GM12878 (cell line): ENCODE results near the gene IFITM5. TPM values are rescaled to one million over a fixed set of nuclear protein-coding genes. Genes with fewer than 3 reads are reported as not detected.

Source experiments
- ATAC-seq: fragments of 200-7000 bp; cut with Tn5 transposase; 3 replicates; pipeline ENCODE4 v1.9.1; 2020; ENCODE audit warnings: mild to moderate bottlenecking, moderate library complexity
- BruUV-seq: library from RNA; stranded (reverse); fragments of 400-500 nt; replicated peaks from 2 replicates; lab custom pipeline; 2021; lab: Mats Ljungman, UMichigan
- CTCF ChIA-PET: fragments of 300-600 bp; sonication (Branson Sonifier 250); formaldehyde crosslinking; extraction: SDS; loops from one replicate; lab custom pipeline; 2021; ENCODE audit warnings: inconsistent platforms; lab: Yijun Ruan, JAX
- POLR2A ChIA-PET: fragments of 350-600 bp; formaldehyde crosslinking; extraction: SDS; loops from one replicate; lab custom pipeline; 2021; ENCODE audit warnings: inconsistent platforms; lab: Charles Lee
- RAD21 ChIA-PET: fragments of 300-600 bp; sonication (Branson Sonifier 250); formaldehyde crosslinking; loops from one replicate; lab custom pipeline; 2023; ENCODE audit warnings: antibody characterized with exemption; ENCODE audit not compliant: unreplicated experiment; lab: Charles Lee
- SMC1A ChIA-PET: fragments of 300-600 bp; sonication (Branson Sonifier 250); formaldehyde crosslinking; loops from one replicate; lab custom pipeline; 2023; ENCODE audit not compliant: unreplicated experiment, uncharacterized antibody; lab: Charles Lee
- DNase-seq: peaks from one replicate; pipeline ENCODE4 v3.0.0-alpha.2; 2011; ENCODE audit warnings: low read depth, low spot score
- FAIRE-seq: peaks from 3 replicates; lab custom pipeline; 2011; peaks lifted over from hg19 to GRCh38; lab: Jason Lieb, UNC
- H2AFZ ChIP-seq: 2 replicates; pipeline ENCODE4 v1.6.0; 2011; ENCODE audit warnings: low read depth, low read length, control low read depth; ENCODE audit not compliant: control insufficient read depth
- H3K27ac ChIP-seq: 2 replicates; pipeline ENCODE4 v1.5.1; 2011; ENCODE audit warnings: control low read depth; ENCODE audit not compliant: control insufficient read depth, insufficient read depth
- H3K27me3 ChIP-seq, 2 experiments: replicated peaks in 1 of 2; 2 replicates each; pipeline versions ENCODE4 v1.6.0 to v1.6.1; 2011; ENCODE audit warnings: low read length in 1 of 2; ENCODE audit not compliant: control insufficient read depth in 2 of 2, insufficient read depth in 2 of 2
- H3K36me3 ChIP-seq, 2 experiments: 2 replicates each; pipeline ENCODE4 v1.5.1; 2011; ENCODE audit warnings: low read length in 1 of 2; ENCODE audit not compliant: control insufficient read depth in 2 of 2, insufficient read depth in 2 of 2
- H3K4me1 ChIP-seq: 2 replicates; pipeline ENCODE4 v1.6.1; 2011; ENCODE audit warnings: mild to moderate bottlenecking, low read length, moderate library complexity, mixed read lengths; ENCODE audit not compliant: control insufficient read depth, insufficient read depth
- H3K4me2 ChIP-seq: 2 replicates; pipeline ENCODE4 v1.6.0; 2011; ENCODE audit warnings: control low read depth; ENCODE audit not compliant: control insufficient read depth, insufficient read depth
- H3K4me3 ChIP-seq: fragments of 200-600 bp; sonication (generic); 2 replicates; pipeline ENCODE4 v1.5.1; 2016
- H3K79me2 ChIP-seq: 2 replicates; pipeline ENCODE4 v1.6.0; 2011; ENCODE audit warnings: low read length; ENCODE audit not compliant: control insufficient read depth, insufficient read depth
- H3K9ac ChIP-seq: 2 replicates; pipeline ENCODE4 v1.8.0; 2011; ENCODE audit warnings: low read length, control low read depth, mixed read lengths; ENCODE audit not compliant: control insufficient read depth, insufficient read depth
- H3K9me3 ChIP-seq: replicated peaks from 3 replicates; pipeline ENCODE4 v1.5.1; 2011; ENCODE audit warnings: mild to moderate bottlenecking, low read length; ENCODE audit not compliant: control insufficient read depth, insufficient read depth
- H4K20me1 ChIP-seq: 2 replicates; pipeline ENCODE4 v1.6.0; 2011; ENCODE audit not compliant: control insufficient read depth, insufficient read depth
- BHLHE40 ChIP-seq, 2 experiments: fragments of 450-650 bp in 1 of 2; IDR thresholded peaks; 2 replicates each; pipeline ENCODE4 v1.6.1; 2011 to 2017; ENCODE audit warnings: low read depth in 2 of 2, borderline replicate concordance in 1 of 2, improper control_type of control experiment in 1 of 2, low read length in 1 of 2, mild to moderate bottlenecking in 1 of 2
- BMI1 ChIP-seq: fragments of 450-650 bp; IDR thresholded peaks from 2 replicates; pipeline ENCODE4 v1.6.1; 2016; ENCODE audit warnings: mild to moderate bottlenecking, moderate library complexity, borderline replicate concordance
- CREB1 ChIP-seq: IDR thresholded peaks from 2 replicates; pipeline ENCODE4 v1.6.1; 2012; ENCODE audit warnings: low read depth, mild to moderate bottlenecking, inconsistent platforms
- FOXM1 ChIP-seq: IDR thresholded peaks from 2 replicates; pipeline ENCODE4 v1.6.1; 2012; ENCODE audit warnings: low read depth, mild to moderate bottlenecking, inconsistent platforms, low read length, moderate library complexity
- MEF2B ChIP-seq: fragments of 450-650 bp; IDR thresholded peaks from 2 replicates; pipeline ENCODE4 v1.6.1; 2018; ENCODE audit warnings: mild to moderate bottlenecking, moderate library complexity; ENCODE audit not compliant: partially characterized antibody, poor library complexity, severe bottlenecking
- MXI1 ChIP-seq: fragments of 150-350 bp; IDR thresholded peaks from 2 replicates; pipeline ENCODE4 v1.6.1; 2011; ENCODE audit warnings: low read depth, mild to moderate bottlenecking, inconsistent platforms, low read length, improper control_type of control experiment
- NRF1 ChIP-seq: conservative IDR thresholded peaks from 2 replicates; pipeline ENCODE4 v1.6.1; 2011; ENCODE audit warnings: mild to moderate bottlenecking, low read depth, low read length, improper control_type of control experiment
- PML ChIP-seq: IDR thresholded peaks from 2 replicates; pipeline ENCODE4 v1.6.1; 2012; ENCODE audit warnings: low read length, inconsistent platforms
- POLR2A ChIP-seq: IDR thresholded peaks from 2 replicates; pipeline ENCODE4 v1.6.1; 2011; ENCODE audit warnings: low read depth, mild to moderate bottlenecking, low read length
- RAD21 ChIP-seq: IDR thresholded peaks from 2 replicates; pipeline ENCODE4 v1.6.1; 2011; ENCODE audit warnings: mild to moderate bottlenecking, low read depth, low read length, moderate library complexity; ENCODE audit not compliant: insufficient read depth
- RB1 ChIP-seq: fragments of 450-650 bp; formaldehyde crosslinking; IDR thresholded peaks from 2 replicates; pipeline ENCODE4 v1.6.1; 2017; ENCODE audit warnings: mild to moderate bottlenecking, borderline replicate concordance
- TCF12 ChIP-seq: IDR thresholded peaks from 2 replicates; pipeline ENCODE4 v1.6.1; 2011; ENCODE audit warnings: low read depth, mild to moderate bottlenecking, low read length
- TCF3 ChIP-seq: IDR thresholded peaks from 2 replicates; pipeline ENCODE4 v1.6.1; 2012; ENCODE audit warnings: low read depth, mild to moderate bottlenecking, low read length, borderline replicate concordance; ENCODE audit not compliant: insufficient read depth
- ZNF24 ChIP-seq: fragments of 450-650 bp; IDR thresholded peaks from 2 replicates; pipeline ENCODE4 v1.6.1; 2017; ENCODE audit warnings: antibody characterized with exemption, mild to moderate bottlenecking
- WGBS: methylation state at CpG from one replicate; pipeline ENCODE4 v1.1.6; 2016; ENCODE audit warnings: low lambda C conversion rate; ENCODE audit not compliant: insufficient replicate concordance, insufficient coverage; ENCODE audit errors: missing lambda C conversion rate; 5-methylcytosine and 5-hydroxymethylcytosine counted together
- in situ Hi-C: fragments of 300-500 bp; cut with MboI; formaldehyde crosslinking; loops from 9 replicates; pipeline ENCODE4 v1.14.3; 2018; ENCODE audit warnings: mixed read lengths
- intact Hi-C: fragments of 100-400 bp; cut with micrococcal nuclease; formaldehyde crosslinking; loops from one replicate; pipeline ENCODE4 v1.14.2; 2022; ENCODE audit not compliant: unreplicated experiment
- polyA plus RNA-seq, 11 experiments: library from polyadenylated mRNA; depleted of rRNA in 4 of 11; unstranded in 6 of 11; stranded (reverse) in 5 of 11; fragments of >200 nt; fragmentation: Nextera tagmentation in 4 of 11; fragmentation: Illumina TruSeq in 1 of 11; extraction: Ambion mirVana in 4 of 11; extraction: Trizol in 1 of 11; gene quantifications; 1 replicate in 1 of 11; 2 replicates in 10 of 11; pipeline versions ENCODE4 v1.2.1 to v1.2.3, GENCODE V29; 2011 to 2016; ENCODE audit warnings: inconsistent platforms in 2 of 11, missing spikeins in 2 of 11, low read depth in 1 of 11
- total RNA-seq, 4 experiments: library from RNA; depleted of rRNA in 3 of 4; stranded (reverse); fragments of >200 nt in 3 of 4; fragmentation: Illumina TruSeq in 1 of 4; extraction: Trizol in 1 of 4; gene quantifications; 2 replicates each; pipeline versions ENCODE4 v1.2.1 to v1.2.3, GENCODE V29; 2013 to 2021
- TF ChIP-seq, protein P1 (sequence below): fragments of 450-650 bp; IDR thresholded peaks from 2 replicates; pipeline ENCODE4 v1.6.1; 2017; ENCODE audit warnings: mild to moderate bottlenecking, moderate library complexity
- TF ChIP-seq, protein P2 (sequence below): IDR thresholded peaks from 2 replicates; pipeline ENCODE4 v1.6.1; 2011; ENCODE audit warnings: borderline replicate concordance, low read depth, mild to moderate bottlenecking, moderate library complexity, mixed read lengths, low read length; ENCODE audit not compliant: insufficient read depth; ENCODE audit errors: extremely low read length

The IFITM5 gene
- total and polyA plus RNA-seq, 10 of the 15 experiments (the other 5 are each of a cell fraction or from before 2014, with no cell fraction given) = not detected

GRCh38 chr11:296171-297050 is 2.9 kb downstream of the IFITM5 start:
- H4K20me1 ChIP-seq = no peaks in the 10 kb centered on the region
- H3K36me3 ChIP-seq = no peaks in the 10 kb centered on the region
- BruUV-seq = no TSS peak
- H3K79me2 ChIP-seq = no peaks in the 10 kb centered on the region
- FAIRE-seq (no peak), DNase-seq (no peak), ATAC-seq (no peak)
- H2AFZ ChIP-seq = no peak overlapping the region
- no peak overlapping the region for H3K9ac ChIP-seq
- SMC1A ChIA-PET = interaction anchor here (1.5 kb wide), 1 partner anchor 30 kb away, joined by 3 read pairs; no protein-coding TSS in a partner anchor
- intact Hi-C loops = no loop called here
- CTCF ChIA-PET = no interaction called here
- in situ Hi-C loops = no loop called here
- no peak overlapping the region for H3K4me2 ChIP-seq
- POLR2A ChIA-PET = no interaction called here
- H3K4me1 ChIP-seq = no peaks in the 10 kb centered on the region
- H3K27ac ChIP-seq = no peak overlapping the region
- no peak overlapping the region for H3K4me3 ChIP-seq
- RAD21 ChIA-PET = no interaction called here
- no peaks in the 10 kb centered on the region for H3K9me3 ChIP-seq
- H3K27me3 ChIP-seq = no peaks in the 10 kb centered on the region; a peak in 1 of 4 replicates
- peak; percentile 10 for TF ChIP-seq POLR2A
- peak in 1 of 2 experiments; percentile 26; a peak in 1 of 4 replicates for TF ChIP-seq BHLHE40 (IDR thresholded peaks at IDR 0.05; ENCODE audit: borderline replicate concordance in 1 of 2, low read depth in 2 of 2, low read length in 1 of 2)
- TF ChIP-seq, protein P1, sequence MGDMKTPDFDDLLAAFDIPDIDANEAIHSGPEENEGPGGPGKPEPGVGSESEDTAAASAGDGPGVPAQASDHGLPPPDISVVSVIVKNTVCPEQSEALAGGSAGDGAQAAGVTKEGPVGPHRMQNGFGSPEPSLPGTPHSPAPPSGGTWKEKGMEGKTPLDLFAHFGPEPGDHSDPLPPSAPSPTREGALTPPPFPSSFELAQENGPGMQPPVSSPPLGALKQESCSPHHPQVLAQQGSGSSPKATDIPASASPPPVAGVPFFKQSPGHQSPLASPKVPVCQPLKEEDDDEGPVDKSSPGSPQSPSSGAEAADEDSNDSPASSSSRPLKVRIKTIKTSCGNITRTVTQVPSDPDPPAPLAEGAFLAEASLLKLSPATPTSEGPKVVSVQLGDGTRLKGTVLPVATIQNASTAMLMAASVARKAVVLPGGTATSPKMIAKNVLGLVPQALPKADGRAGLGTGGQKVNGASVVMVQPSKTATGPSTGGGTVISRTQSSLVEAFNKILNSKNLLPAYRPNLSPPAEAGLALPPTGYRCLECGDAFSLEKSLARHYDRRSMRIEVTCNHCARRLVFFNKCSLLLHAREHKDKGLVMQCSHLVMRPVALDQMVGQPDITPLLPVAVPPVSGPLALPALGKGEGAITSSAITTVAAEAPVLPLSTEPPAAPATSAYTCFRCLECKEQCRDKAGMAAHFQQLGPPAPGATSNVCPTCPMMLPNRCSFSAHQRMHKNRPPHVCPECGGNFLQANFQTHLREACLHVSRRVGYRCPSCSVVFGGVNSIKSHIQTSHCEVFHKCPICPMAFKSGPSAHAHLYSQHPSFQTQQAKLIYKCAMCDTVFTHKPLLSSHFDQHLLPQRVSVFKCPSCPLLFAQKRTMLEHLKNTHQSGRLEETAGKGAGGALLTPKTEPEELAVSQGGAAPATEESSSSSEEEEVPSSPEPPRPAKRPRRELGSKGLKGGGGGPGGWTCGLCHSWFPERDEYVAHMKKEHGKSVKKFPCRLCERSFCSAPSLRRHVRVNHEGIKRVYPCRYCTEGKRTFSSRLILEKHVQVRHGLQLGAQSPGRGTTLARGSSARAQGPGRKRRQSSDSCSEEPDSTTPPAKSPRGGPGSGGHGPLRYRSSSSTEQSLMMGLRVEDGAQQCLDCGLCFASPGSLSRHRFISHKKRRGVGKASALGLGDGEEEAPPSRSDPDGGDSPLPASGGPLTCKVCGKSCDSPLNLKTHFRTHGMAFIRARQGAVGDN = no peak
- no peak for TF ChIP-seq NRF1
- no peak for TF ChIP-seq RAD21
- no peak for TF ChIP-seq ZNF24
- TF ChIP-seq BMI1 = no peak
- TF ChIP-seq TCF12 = no peak
- no peak for TF ChIP-seq PML
- no peak for TF ChIP-seq MXI1
- TF ChIP-seq CREB1 = no peak
- no peak for TF ChIP-seq TCF3
- no peak for TF ChIP-seq FOXM1
- TF ChIP-seq RB1 = no peak
- TF ChIP-seq MEF2B = no peak
- TF ChIP-seq, protein P2, sequence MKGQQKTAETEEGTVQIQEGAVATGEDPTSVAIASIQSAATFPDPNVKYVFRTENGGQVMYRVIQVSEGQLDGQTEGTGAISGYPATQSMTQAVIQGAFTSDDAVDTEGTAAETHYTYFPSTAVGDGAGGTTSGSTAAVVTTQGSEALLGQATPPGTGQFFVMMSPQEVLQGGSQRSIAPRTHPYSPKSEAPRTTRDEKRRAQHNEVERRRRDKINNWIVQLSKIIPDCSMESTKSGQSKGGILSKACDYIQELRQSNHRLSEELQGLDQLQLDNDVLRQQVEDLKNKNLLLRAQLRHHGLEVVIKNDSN = no peak
- 70% methylated on average over 34 of the region's 35 CpGs for WGBS
